ENCODE results near the gene SARS2.
"Not testable (repeated sequence)": the region's sequence is repeated elsewhere in the genome, so short reads cannot be mapped to it uniquely, and the experiment has no call there.

SARS2 gene

DNA sequence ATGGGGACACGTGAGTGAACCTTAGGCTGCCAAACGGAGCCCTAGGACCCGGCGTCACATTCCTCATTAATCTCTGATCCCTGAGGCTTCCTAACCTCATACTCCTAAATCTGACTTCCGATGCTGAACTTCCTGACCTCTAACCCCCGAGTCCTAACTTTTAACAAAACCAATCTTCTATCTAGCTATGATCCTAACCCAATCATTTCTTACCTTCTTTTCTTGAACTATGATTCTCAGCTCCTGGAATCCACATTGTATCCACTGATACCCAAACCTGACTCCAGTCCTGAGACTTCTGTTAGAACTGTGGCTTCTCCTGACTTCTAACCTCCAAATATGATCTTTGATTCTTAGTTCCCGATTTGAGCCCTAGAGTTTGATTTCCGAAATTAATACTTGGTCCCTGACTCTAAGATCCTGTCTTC lies 30.3 kb downstream of the SARS2 start:
- H3K9me3 Mint-ChIP-seq: peaks cover 2% of the 10 kb centered on the region
- peak overlapping the region; percentile 96 for H3K27ac Mint-ChIP-seq
- DNase-seq (ENCODE audit: low spot score in 2 of 2) (no peak), ATAC-seq (ENCODE audit: low read depth) (no peak)
- no peaks in the 10 kb centered on the region for H3K27me3 Mint-ChIP-seq
- peaks cover 31% of the 10 kb centered on the region for H3K4me1 Mint-ChIP-seq
- H3K4me3 Mint-ChIP-seq: peak overlapping the region; percentile 96
- H3K36me3 Mint-ChIP-seq: peaks cover 13% of the 10 kb centered on the region

DNA sequence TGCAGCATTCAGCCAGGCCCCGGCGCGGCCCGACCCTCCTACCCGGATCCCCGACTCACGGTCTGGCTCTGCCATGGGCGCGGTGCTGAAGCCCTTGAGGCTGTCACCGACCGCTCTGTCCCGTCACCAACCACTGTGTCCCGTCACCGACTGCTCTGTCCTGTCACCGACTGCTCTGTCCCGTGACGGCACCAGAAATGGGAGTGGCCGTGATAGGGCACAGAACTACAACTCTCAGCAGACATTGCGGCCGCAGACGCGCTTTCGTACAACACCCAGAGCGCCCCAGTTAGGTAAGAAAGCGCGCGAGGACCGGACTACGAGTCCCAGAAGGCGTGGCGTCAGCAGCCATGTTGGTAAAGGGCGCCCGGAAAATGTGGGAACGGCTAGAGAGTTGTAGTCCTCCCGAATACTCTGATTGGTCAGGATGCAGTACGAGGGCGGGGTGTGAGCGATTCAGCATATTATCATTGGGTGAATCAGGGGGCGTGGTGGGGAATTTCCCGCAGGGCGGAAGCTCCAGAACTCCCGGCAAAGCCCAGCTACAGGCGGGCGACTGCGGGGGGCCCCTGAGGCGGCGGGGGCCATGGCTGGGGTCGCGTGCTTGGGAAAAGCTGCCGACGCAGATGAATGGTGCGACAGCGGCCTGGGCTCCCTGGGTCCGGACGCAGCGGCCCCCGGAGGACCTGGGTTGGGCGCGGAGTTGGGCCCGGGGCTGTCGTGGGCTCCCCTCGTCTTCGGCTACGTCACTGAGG lies 30.9 kb downstream of the SARS2 start, which contains the start of the genes NFKBIB and SIRT2:
Gene NFKBIB, plus strand, starts transcription at position 523 of the 755 bp plus-strand sequence. Its CDS starts 64 bp downstream, at position 587.
Gene SIRT2, minus strand, starts transcription at position 172 of the 755 bp plus-strand sequence. Its CDS starts 97 bp downstream, at position 75.
- ATAC-seq (ENCODE audit: low read depth): peak; percentile 85
- peaks cover 2% of the 10 kb centered on the region for H3K9me3 Mint-ChIP-seq
- H3K27ac Mint-ChIP-seq: peak within 1 kb of the TSS; percentile 96
- H3K4me3 Mint-ChIP-seq: peak within 1 kb of the TSS; percentile 96
- H3K27me3 Mint-ChIP-seq: no peaks in the 10 kb centered on the region
- H3K36me3 Mint-ChIP-seq: peaks cover 11% of the 10 kb centered on the region
- peak; percentile 91 to 96 for DNase-seq (ENCODE audit: low spot score in 2 of 2)
- peaks cover 33% of the 10 kb centered on the region for H3K4me1 Mint-ChIP-seq

DNA sequence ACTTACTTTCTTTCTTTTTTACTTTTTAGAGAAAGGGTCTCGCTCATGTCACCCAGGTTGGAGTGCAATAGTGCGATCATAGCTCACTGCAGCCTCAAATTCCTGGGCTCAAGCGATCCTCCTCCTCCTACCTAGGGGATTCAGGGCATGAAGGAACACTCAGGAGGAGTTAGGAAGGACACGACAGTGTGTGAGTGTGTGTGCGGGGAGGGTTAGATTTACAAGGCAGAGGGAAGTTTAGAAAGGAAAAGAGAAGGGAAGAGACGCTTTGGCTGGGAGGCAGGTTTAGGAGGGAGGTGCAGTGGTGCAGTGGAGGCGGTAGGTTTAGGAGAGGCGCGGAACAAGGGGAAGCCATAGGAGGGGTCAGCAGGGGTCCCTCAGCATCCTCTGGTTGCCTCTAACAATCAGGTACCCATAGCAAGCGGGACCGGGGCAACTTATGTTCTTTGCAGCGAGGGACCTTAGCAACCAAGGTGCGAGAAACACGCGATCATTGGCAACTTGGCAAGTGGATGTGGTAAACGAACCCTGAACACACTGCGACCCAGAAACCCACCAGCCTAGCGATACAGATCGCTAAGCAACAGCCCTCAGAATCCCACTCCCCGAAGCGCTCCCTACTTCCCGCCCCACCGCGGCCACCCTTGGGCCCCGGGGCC lies 31.6 kb downstream of the SARS2 start:
- H3K27me3 Mint-ChIP-seq: no peaks in the 10 kb centered on the region
- H3K36me3 Mint-ChIP-seq: peaks cover 8% of the 10 kb centered on the region
- DNase-seq (ENCODE audit: low spot score in 2 of 2): no peak
- ATAC-seq (ENCODE audit: low read depth): no peak
- peak overlapping the region; percentile 96 for H3K4me3 Mint-ChIP-seq
- peaks cover 30% of the 10 kb centered on the region for H3K4me1 Mint-ChIP-seq
- H3K9me3 Mint-ChIP-seq: peaks cover 2% of the 10 kb centered on the region
- peak overlapping the region; percentile 96 for H3K27ac Mint-ChIP-seq

DNA sequence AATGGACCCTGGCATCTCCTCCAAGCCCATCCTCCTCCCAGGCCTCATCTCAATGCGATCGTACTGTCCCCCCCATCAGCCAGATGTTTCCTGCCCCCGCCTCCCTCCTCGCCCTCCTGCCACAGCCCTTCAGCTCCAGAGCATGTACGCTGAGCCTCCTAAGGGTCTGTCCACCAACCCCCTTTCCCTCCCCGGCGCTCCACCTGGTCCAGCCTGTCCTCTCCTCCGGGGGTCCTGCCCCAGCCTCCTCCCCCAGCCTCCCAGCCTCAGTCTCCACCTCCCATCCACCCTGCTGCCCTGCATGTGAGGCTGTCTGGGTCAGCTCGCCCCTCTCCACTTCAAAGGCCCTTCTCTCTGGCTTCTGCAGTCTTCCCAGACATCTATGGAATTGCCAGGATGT lies 35.6 kb downstream of the SARS2 start:
- H3K4me1 Mint-ChIP-seq: peaks cover 21% of the 10 kb centered on the region
- H3K27me3 Mint-ChIP-seq: no peaks in the 10 kb centered on the region
- ATAC-seq (ENCODE audit: low read depth): no peak
- no peak for DNase-seq (ENCODE audit: low spot score in 2 of 2)
- no peak overlapping the region for H3K4me3 Mint-ChIP-seq
- no peaks in the 10 kb centered on the region for H3K9me3 Mint-ChIP-seq
- peak overlapping the region; percentile 77 for H3K27ac Mint-ChIP-seq
- H3K36me3 Mint-ChIP-seq: peaks cover 9% of the 10 kb centered on the region

DNA sequence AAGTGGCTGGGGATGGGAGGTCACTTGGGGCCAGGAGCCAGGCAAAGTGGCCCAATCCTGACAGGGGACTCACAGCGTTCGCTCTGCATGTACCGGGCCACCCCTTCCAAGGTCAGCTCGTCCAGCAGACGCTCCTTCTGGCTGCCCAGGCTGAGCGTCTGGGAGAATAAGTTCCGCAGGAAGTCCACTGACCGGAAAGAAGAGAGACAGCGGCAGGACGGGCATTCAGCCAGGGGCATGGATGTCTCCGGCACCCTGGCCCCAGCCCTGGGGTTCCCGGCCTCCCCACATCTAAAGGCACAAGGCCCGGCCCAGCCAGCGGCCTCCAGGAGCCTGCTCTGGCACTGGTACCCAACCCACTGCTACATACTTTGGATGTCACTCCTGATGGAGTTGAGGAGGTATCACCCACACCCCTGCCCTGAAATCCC lies 37.2 kb downstream of the SARS2 start:
- Mint-ChIP-seq H3K36me3 (peaks cover 12% of the 10 kb centered on the region), H3K4me1 (peaks cover 14% of the 10 kb centered on the region), H3K27ac (no peak overlapping the region), H3K9me3 (no peaks in the 10 kb centered on the region), H3K27me3 (no peaks in the 10 kb centered on the region), H3K4me3 (no peak overlapping the region)
- ATAC-seq (ENCODE audit: low read depth) (no peak), DNase-seq (ENCODE audit: low spot score in 2 of 2) (no peak)

DNA sequence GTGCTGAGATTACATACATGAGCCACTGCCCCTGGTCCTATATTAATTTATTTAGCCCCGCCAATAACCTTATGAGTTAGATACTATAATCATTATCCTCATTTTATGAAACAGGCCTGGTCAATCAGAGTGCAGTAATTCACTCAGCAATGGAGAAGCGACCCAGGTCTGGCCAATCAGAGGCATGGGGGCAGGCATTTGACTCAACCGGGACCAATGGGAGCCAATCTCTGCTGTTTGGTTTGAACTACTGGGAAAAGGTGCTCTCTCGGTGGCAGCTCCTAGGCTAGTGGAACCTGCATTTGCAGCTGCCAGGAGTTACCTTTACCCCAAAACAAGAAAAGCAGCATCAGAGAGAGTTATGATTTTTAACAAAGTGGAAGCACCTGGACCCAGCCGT lies 37.7 kb downstream of the SARS2 start:
- no peaks in the 10 kb centered on the region for H3K9me3 Mint-ChIP-seq
- H3K4me1 Mint-ChIP-seq: peaks cover 11% of the 10 kb centered on the region
- no peak for DNase-seq (ENCODE audit: low spot score in 2 of 2)
- no peak overlapping the region for H3K27ac Mint-ChIP-seq
- no peak overlapping the region for H3K4me3 Mint-ChIP-seq
- no peaks in the 10 kb centered on the region for H3K27me3 Mint-ChIP-seq
- peaks cover 12% of the 10 kb centered on the region for H3K36me3 Mint-ChIP-seq
- ATAC-seq (ENCODE audit: low read depth): no peak

DNA sequence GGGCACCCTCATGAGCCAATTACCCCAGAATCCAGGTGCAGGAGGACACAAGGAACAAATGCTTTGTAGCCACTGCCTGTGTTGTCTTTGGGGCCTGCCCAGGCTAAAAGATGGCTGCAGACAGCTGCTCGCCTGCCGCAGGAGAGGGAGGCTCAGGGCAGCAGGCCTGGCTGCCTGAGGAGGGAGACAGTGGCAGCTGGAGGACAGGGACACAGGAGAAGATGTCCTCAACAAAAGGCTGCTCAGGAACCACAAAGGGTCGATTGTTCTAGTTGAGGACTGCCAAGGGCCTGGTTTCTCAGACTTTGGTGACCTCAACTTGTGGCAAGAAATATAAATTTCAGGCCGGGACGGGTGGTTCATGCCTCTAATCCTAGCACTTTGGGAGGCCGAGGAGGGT lies 38.8 kb downstream of the SARS2 start:
- Mint-ChIP-seq H3K27ac (no peak overlapping the region), H3K4me1 (peaks cover 5% of the 10 kb centered on the region), H3K36me3 (peaks cover 12% of the 10 kb centered on the region), H3K4me3 (no peak overlapping the region), H3K9me3 (no peaks in the 10 kb centered on the region), H3K27me3 (no peaks in the 10 kb centered on the region)
- DNase-seq (ENCODE audit: low spot score in 2 of 2) (no peak), ATAC-seq (ENCODE audit: low read depth) (no peak)

DNA sequence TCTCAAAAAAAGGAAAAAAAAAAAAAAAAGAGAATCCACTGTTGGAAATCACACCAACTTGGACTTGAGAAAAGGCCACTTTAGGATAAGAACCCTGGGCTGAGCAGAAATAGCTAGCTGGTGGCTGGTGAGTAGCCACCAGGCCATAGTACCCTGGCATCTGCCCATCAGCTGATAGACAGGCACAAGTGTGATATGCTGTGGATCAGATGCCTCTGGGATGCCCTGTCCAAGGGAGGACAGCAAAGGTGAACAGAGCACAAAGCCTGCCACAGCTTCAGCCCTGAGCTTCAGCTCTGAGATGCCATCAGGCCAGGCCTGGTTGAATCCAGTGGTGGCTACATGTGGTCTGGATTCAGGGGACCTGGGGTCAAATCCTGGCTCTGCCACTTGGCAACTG lies 39.9 kb downstream of the SARS2 start:
- Mint-ChIP-seq H3K27ac (no peak overlapping the region), H3K9me3 (no peaks in the 10 kb centered on the region), H3K4me3 (no peak overlapping the region), H3K27me3 (no peaks in the 10 kb centered on the region), H3K36me3 (peaks cover 10% of the 10 kb centered on the region), H3K4me1 (peaks cover 3% of the 10 kb centered on the region)
- ATAC-seq (ENCODE audit: low read depth) (no peak), DNase-seq (ENCODE audit: low spot score in 2 of 2) (no peak)

DNA sequence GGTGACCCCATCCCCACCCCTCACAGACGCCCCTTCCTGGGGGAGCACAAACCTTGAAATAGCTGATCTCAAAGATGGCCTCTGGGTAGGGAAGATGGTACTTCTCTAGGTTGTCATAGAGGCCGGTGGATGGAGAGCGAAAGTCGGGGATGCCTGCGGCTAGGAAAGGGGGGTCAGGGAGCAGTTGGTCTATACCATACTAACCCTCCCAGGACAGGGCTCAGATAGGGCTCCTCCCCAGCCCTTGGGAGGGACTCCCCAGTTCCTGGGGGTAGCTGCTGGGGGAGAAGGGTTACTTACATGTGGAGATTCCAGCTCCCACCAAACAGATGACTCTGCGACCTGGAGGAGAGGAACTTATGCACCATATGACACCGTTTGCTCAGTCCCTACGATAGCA lies 40.8 kb downstream of the SARS2 start:
- Mint-ChIP-seq H3K36me3 (peaks cover 12% of the 10 kb centered on the region), H3K9me3 (no peaks in the 10 kb centered on the region), H3K4me3 (no peak overlapping the region), H3K27me3 (no peaks in the 10 kb centered on the region), H3K27ac (no peak overlapping the region), H3K4me1 (peaks cover 3% of the 10 kb centered on the region)
- ATAC-seq (ENCODE audit: low read depth) (no peak), DNase-seq (ENCODE audit: low spot score in 2 of 2) (no peak)

DNA sequence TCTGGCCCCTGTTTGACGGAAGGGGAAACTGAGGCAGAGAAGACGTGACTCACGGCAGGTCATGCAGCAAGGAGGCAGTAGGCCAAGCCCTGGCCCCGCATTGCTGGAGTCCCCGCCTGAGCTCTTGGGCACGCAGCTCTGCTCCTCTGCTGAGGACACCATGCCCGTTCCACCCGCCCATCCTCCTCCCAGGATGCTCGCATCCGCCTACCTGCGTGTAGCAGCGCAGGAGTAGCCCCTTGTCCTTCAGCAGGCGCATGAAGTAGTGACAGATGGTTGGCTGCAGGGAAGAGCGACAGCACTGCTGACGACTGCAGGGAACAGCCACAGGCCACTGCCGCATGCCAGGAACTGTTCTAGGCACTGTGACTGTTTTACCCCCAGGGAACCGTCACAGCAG lies 41.7 kb downstream of the SARS2 start:
- no peak for ATAC-seq (ENCODE audit: low read depth)
- Mint-ChIP-seq H3K4me3 (no peak overlapping the region), H3K27ac (no peak overlapping the region), H3K4me1 (no peaks in the 10 kb centered on the region), H3K9me3 (no peaks in the 10 kb centered on the region), H3K27me3 (no peaks in the 10 kb centered on the region), H3K36me3 (peaks cover 9% of the 10 kb centered on the region)
- DNase-seq (ENCODE audit: low spot score in 2 of 2): no peak

DNA sequence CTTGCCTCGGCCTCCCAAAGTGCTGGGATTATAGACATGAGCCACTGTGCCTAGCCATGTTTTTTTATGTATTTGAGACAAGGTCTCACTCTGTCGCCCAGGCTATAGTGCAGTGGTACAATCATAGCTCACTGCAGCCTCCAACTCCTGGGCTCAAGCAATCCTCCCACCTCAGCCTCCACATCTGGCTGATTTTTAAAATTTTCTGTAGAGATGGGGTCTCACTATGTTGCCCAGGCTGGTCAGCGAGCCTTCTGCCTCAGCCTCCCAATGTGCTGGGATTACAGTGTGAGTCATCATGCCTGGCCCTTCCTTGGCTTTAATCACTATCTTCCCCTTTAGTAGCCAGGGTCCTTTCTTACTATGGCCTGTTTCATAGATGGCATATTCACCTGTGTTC lies 45.9 kb downstream of the SARS2 start:
- not testable (repeated sequence) for H3K27me3 Mint-ChIP-seq; H3K4me1 Mint-ChIP-seq; H3K9me3 Mint-ChIP-seq; DNase-seq (ENCODE audit: low spot score in 2 of 2); H3K27ac Mint-ChIP-seq; H3K36me3 Mint-ChIP-seq; ATAC-seq (ENCODE audit: low read depth); H3K4me3 Mint-ChIP-seq

DNA sequence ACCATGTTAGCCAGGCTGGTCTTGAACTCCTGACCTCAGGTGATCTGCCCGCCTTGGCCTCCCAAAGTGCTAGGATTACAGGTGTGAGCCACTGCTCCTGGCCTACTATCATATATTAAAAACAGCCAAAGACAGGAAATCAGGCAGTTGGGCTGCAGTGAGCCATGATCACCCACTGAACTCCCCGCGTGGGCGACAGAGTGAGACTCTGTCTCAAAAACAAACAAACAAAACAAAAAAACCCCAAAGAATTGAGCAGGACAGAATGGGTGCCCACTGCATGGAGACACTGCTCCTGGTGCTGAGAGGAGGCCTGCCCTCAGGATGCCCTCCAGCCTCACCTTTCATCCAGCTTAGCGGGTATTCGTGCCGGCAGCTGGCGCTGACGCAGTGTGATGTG lies 47.3 kb downstream of the SARS2 start:
- H3K27ac Mint-ChIP-seq: peak overlapping the region; percentile 31
- ATAC-seq (ENCODE audit: low read depth): no peak

DNA sequence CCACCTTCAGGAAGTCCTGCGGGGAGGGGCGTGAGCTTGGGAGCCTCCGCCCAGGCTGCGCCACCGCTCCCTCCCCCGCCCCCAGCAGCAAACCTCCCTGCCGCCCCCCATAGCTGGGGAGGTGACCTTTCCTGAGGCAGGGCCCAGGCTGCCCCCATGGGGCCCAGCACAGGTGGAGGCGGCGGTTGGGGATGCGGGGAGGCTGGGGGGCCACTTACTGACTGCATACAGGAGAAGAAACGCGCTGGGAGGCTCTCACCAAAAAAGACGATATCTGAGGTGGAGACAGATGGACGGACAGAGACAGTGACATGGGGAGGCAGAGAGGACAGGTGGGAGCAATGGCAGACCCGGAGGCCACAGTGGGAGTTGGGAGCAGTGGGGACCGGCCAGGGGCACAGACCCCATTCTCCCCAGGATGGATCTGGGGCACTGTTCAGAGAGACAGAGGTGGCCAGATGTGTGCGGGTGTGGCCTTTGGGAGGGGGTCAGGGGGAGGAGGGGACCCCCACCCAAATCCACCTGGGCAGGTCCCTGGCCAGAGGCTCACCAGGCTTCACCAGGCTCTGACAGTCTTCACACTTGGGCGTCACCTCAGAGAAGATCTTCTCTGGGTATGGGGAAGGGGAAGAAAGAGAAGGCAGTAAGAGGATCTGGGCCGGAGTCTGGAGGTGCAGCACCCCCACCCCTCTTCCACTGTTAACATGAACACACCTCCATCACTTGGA lies 49.5 kb downstream of the SARS2 start:
- peaks cover 32% of the 10 kb centered on the region for H3K4me1 Mint-ChIP-seq
- H3K9me3 Mint-ChIP-seq: no peaks in the 10 kb centered on the region
- H3K36me3 Mint-ChIP-seq: peaks cover 6% of the 10 kb centered on the region
- DNase-seq (ENCODE audit: low spot score in 2 of 2): no peak
- no peak overlapping the region for H3K4me3 Mint-ChIP-seq
- no peaks in the 10 kb centered on the region for H3K27me3 Mint-ChIP-seq
- H3K27ac Mint-ChIP-seq: peak overlapping the region; percentile 82
- no peak for ATAC-seq (ENCODE audit: low read depth)

More for the DNA sequence above, 47.3 kb downstream of the SARS2 start:
- Mint-ChIP-seq H3K4me3 (no peak overlapping the region), H3K27me3 (no peaks in the 10 kb centered on the region), H3K9me3 (no peaks in the 10 kb centered on the region), H3K36me3 (peaks cover 6% of the 10 kb centered on the region), H3K4me1 (peaks cover 16% of the 10 kb centered on the region)
- no peak for DNase-seq (ENCODE audit: low spot score in 2 of 2)
